GM18499 (cell line): ENCODE data around the gene GREB1L.
"Not testable (repeated sequence)": the region's sequence is repeated elsewhere in the genome, so short reads cannot be mapped to it uniquely, and the experiment has no call there.

ENCODE experiments used
- ATAC-seq: cut with Tn5 transposase; IDR thresholded peaks from one replicate; pipeline ENCODE4 v1.9.1; 2021; ENCODE audit warnings: moderate number of reproducible peaks; ENCODE audit not compliant: insufficient read depth, unreplicated experiment

GREB1L gene

DNA sequence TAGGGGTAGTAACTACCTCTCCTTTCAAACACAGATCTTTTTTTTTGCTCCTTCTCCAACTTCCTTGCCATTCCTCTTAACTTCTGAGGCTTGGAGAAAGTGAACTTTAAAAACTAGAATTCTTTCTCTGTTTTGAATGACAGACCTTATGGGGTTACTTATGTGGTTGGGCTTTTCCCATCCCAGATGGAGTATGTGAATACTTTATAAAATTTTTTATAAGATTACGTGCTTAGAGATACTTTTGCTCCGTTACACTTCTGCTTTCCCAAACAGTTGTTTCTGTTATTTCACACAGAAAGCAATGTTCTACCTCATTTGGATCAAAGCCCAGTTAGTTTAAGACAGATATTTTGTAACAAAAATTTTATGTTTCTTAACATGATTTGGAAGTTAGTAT is 20.2 kb downstream of the GREB1L start:
- ATAC-seq, result no peak

DNA sequence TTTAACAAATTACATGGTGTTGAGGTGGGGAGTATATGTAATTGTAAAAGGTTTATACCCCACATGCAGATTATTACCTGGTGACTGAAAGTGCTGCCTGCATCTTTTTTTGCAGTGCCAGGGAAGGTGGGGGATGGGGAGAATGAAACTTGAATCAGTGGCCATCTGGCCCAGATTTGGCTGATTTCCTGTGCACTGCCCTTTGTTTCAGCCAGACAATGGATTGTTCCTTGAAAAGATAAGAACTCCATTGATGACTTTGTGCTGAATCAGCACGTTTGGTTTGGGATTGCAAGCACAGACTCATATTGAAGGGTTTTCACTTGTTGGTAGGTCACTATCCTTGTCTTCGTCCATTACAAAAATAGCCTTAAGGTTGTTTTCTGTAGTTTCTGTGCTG is 20.9 kb downstream of the GREB1L start:
- no peak for ATAC-seq

DNA sequence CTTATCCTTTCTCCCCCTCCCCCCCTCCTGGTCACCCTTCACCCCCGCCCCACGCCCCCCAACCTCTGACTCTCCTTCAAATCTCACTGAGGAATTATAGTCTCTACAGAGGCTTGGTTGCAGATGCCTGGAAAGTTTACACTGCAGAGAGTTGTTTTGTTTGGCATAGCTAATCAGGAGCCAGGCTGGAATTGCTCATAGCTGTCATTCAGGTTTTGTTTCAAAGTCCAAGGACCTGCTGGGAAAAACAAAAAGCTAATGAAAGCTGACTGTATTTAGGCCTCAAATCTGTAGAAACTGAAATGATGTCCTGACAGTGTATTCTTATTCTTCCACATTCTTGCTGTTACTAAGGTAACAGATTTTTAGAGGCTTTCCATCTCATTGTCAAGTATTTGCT is 22.6 kb downstream of the GREB1L start:
- ATAC-seq, result no peak

DNA sequence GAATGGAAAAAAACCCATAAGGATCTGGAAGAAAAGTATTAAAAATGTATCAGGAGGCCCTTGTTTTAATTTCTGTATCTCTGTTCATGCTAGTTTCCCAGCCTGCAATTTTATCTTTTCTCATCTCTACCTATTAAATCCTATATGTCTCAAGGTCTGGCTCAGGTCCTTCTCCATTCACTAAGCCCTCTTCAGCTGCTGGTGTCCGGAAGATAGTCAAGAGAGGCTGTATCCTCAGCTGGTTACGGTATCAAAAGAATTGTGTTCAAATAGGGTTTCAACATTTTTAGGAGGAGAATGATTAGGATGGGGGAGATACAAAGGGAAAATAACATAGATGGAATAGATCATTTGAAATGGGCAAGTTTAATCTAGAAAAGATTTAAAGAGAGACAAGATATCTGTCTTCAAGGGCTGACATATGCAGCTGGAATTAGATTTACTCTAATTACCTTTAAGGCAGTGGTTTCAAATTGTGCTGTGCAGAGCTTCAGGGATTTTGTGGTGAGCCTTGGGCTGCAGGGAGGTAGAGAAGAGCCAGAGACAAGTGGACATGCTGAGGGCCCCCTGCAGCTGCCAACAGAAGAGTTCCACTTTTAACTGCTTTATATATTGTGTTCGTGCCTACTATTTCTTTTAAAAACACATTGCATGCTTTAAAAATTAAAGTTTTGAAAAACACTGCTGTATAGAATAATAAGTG is 24.1 kb downstream of the GREB1L start:
- no peak for ATAC-seq

DNA sequence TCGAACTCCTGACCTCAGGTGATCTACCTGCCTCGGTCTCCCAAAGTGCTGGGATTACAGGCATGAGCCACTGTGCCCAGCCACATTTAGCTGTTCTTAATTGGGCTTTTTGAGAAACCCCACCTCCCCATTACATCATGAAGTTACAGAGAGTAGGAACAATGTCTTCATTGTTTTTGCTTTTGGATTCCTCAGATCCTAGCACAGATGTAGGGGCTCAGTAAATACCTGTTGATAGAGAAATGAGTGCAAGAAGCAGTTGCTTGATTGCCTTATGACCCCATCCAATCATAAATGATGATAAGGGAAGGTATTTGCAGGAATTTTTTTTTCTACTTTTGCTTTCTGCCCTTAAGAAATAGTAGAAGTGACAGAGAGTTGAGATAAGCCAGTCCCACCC is 25.4 kb downstream of the GREB1L start:
- ATAC-seq, result no peak

DNA sequence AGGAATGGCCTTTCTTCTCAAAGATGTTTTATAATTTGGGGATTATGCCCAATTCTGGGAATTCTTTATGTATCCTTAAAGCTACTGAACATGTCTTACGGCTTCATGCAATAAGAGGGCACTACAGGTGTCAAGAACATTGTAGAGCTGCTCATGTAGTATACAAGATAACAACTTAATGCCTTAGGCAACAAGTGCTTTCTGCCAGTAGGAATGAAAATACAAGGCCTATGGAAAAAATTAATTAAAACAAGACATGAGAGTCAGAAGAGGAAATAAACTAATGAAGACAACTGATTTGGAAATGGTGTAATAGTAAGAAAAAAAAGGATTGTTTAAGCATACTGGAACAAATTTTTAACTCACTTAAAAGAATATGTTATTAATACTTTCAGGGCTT is 27.3 kb downstream of the GREB1L start:
- ATAC-seq, result no peak

DNA sequence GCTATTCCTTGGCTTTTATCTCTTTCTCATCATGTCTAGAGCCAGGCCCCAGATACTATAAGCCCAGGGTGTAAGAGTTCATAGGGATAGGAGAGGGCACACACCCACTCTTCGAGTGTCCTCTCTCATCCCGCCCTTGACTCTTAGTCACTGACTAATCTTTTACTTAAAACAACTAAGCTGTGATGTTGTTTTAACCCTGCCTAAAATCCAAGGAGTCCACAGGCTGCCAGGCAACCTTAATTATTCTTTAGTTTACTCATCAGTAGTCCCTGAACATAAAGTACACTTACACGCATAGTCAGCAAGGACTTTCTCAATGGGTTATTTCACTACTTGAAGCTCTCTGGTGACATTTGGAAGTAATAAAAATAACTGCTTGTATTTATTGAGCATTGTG is 28.4 kb downstream of the GREB1L start:
- ATAC-seq, result no peak

DNA sequence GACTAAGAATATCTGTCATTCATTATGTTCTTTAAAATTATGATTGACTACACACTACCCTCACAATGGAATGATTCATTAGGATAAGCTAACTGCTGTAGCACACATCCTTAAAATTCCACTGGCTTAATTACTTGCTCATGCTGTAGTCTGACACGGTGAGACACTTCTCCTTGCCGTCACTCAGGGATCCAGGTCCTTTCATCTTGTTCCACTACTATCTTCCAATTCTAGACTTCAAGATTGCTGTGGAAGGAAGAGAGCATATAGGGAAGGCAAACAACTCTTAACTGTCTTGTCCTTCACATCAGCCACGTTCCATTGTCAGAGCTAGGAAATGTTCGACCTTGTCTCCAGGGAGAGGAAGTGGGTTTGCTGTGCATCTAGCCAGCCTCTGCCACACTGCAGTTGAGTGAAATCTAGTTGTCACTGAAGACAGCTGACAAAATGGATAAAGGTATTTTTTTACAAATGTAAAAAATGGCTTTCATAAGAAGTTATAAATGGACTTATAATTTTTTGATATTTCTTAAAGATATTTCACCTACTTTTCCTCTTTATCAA is 30.1 kb downstream of the GREB1L start:
- ATAC-seq, result no peak

DNA sequence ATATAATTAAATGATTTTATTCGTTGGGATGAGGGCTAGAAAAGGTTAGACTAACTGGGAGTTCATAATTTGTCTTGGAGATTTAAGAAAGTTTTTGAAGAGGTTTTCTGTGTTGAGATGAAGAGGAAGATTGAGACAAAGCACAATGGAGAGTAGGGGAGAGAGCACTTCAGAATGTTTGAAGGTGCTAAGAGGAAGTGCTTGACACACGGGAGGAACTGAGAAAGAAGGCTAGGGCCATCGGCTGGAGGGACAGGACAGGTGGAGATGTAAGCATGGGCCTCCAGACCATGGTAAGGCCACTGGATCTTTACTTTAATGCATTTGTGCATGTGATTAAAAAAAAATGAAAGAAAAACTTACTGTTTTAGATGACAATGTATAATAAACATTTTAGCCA is 31.5 kb downstream of the GREB1L start:
- ATAC-seq, result no peak

DNA sequence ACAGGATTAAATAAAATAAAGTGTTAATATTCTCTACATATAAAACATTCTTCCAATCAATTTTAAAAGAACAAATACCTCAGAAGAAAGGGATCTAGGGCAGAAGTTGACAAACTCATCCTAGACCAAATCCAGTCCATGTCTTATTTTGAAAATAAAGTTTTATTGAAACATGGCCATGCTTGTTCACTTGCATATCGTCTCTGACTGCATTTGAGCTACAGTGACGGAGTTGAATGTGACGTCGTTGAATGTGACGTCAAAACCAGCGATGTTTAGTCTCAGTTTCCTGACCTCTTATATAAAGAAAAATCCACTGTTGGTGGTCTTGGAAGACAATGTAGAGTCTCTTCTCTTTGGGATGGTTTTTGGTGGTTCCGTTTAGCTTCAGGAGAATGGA is 33.6 kb downstream of the GREB1L start:
- ATAC-seq, result no peak

DNA sequence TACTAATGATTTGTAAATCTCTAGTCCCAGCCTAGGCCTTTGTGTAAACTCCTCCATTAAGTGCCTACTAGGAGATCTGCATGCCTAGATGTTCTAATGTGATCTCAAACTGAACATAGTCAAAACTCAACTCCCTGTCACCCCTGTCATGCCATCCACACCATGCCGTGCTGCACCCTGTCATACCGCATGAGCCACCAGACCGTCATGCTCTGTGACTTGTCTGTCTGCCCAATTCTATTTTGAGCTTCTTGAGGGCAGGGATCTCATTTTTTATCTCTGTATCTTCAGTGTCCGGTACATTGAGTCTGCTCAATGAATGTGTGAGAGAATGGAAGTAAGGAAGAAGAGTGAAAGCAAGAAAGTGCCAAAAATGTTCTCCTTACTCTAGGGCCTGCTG is 35.5 kb downstream of the GREB1L start:
- ATAC-seq, result no peak

DNA sequence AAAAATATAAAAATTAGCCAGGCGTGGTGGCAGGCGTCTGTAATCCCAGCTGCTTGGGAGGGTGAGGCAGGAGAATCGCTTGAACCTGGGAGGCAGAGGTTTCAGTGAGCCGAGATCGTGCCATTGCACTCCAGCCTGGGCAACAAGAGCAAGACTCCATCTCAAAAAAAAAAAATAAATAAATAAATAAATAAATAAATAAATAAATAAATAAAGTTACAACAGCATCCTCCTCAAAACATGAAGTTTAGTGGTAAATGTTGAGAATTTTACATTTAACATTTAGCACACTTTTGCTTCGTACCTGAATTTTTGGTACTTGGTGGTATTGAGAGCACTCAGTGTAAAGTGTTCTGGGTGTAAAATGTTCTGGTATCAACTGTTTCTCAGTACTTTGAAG is 36.2 kb downstream of the GREB1L start:
- ATAC-seq, result not testable (repeated sequence)

DNA sequence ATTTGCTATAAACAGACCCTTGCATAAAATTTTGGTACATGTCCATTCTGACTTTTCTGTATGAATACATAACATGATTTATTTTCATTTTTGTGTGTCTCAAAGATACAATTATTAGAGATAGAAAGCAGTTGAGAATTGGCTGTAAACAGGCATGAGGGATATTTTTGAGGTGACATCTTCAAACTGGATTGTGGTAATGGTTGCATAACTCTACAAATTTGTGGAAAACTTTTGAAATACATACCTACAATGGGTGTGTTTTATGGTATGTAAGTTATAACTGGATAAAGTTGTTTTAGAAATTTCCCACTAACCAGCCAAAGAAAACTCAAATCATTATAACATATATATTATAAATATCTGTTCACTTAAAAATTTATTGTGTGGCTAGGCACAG is 39.6 kb downstream of the GREB1L start:
- ATAC-seq, result no peak

DNA sequence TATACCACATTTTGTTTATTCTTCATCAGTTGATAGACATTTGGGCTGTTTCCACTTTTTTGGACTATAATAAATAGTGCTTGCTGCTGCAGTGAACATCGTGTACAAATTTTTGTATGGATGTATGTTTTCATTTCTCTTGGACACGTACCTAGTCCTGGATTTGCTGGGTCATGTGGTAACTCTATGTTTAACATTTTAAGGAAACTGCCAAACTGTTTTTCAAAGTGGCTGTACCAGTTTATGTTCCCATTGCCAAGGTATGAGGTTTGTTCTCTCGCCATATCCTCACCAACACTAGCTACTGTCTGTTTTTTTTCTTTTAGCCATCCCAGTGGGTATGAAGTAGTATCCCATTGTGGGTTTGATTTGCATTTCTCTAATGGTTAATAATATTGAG is 42.5 kb downstream of the GREB1L start:
- no peak for ATAC-seq

DNA sequence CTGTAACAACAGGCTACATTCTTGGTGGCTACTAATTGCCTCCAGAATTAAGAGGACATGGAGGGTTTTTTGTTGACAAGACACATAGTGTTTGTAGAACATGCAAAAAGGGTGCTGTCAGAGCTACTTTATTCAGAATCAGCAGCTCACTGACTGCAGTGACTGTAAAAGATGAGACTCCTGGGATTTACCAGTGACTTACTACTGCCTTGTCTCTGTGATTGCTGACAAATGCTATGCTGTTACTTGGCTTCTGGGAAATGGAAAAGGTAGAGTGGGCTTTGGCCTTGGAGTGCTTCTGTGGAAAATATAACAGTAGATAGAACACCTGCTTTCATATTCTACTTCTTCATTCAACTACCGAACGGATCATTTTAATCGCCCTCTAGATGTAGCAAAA is 47.8 kb downstream of the GREB1L start:
- ATAC-seq, result no peak

DNA sequence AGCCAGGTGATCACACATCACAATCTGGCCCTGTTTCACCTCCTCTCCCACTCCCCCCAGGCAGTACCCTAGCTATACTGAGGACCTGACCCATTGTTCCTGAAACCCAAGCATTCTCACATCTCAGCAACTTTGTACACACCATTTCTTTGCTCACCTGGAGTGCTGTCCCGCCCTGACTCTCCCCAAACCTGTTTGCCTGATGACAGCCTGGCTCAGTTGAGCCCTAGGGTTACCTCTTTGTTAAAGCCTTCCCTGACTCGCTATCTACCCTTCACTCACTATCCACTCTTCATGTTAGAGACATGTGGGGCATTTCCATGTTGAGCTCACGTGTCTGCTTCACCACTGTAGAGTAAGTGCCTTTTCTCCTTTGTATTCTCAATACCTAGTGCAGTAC is 49.1 kb downstream of the GREB1L start:
- no peak for ATAC-seq

DNA sequence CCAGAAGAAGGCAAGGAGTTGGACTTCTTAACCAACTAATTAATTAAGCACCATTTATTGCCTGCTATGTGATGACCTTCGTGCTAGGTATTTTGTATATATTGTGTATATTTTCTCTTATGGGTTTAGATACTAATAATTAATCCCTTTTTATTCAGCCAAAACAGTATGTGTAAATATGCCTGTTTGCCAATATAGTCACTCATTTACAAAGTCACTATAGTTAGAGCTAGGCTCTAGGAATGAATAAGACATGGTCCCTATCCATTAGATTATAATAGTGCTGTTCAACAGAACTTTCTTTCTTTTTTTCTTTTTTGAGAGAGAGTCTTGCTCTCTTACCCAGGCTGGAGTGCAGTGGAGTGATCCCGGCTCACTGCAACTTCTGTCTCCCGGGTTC is 51.4 kb downstream of the GREB1L start:
- no peak for ATAC-seq

DNA sequence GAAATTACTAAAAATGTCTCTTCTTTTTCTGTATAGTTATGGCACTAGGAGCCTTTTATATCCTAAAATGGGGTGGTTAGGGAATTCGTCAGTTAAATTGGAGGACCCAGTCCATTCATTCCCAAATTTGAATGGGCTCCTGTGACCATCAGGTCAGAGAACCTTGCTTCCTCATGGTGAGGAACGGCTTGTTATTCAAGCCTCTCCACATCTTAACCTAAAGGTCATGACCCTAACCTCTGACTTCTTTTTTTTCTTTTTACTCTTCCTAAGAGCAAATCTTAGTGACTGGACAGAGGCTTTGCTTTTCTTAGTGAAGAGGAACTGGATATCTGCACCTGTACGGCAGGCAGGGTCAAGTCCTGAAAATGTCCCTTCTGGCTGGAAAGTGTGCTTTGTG is 53.1 kb downstream of the GREB1L start:
- no peak for ATAC-seq

DNA sequence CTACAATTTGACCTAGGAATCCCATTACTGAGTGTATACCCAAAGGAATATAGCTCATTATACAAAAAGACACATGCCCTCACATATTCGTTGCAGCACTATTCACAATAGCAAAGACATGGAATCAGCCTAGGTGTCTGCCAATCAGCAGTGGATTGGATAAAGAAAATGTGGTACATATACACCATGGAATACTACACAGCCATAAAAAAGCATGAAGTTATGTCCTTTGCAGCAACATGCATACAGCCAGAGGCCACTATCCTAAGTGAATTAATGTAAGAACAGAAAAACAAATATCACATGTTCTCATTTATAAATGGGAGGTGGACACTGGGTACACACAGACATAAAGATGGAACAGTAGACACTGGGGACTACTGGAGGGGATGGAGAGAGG is 54.0 kb downstream of the GREB1L start:
- no peak for ATAC-seq

DNA sequence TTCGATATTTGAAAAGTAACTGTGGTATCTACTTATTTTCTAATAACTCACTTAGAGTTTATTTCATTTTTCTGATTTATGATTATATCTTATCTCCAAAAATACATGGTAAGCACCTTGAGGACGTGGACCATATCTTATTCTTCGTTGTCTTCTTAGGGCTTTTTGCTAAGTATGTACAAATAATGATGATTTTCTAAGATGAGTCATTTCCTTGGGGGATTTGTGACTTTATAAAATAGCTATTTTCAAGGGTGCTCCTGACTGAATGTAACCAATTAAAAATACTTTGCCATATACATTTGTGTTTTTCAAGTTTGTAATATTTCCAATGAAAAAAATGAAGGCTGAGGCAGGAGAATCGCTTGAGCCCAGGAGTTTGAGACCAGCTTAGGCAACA is 56.3 kb downstream of the GREB1L start:
- ATAC-seq, result no peak

DNA sequence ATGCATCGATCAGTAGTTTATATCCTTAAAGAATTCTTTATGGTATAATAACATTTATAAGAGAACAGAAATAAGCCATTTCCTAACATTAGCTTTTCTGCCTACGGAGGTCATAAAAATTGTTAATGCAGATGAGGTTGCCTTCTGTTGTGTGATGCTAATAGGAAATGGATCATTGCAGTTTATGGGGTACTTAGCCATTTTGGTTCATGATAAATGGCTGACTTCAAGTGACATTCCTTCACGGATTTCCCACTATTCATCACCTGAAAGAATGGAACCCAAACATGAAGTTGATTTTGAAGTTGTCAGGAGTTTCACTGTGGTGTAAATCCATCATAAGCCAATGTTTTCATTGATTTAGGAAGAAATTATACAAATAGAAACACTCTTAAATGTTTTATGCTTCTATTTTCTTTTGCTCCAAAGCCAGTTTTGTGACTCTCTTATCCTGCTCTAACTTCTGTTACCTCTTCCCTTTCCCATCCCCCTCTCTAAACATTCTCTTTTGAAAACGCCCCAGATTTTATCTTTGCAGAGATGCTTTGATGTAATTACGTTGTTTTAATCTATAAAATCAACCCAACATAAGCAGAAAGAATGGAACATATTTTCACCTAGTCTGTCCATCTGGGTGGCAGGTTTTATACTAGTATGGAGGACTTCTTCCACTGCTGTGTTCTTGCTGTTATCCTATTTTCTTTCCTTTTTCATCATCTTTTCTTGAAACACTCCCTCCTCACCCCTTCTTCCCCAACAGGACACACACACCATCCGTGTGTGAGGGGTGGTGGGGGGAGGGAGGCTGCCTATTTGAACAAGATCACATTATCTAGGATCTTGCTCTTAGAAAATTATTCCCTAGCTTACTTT is 58.2 kb downstream of the GREB1L start:
- ATAC-seq, result no peak

DNA sequence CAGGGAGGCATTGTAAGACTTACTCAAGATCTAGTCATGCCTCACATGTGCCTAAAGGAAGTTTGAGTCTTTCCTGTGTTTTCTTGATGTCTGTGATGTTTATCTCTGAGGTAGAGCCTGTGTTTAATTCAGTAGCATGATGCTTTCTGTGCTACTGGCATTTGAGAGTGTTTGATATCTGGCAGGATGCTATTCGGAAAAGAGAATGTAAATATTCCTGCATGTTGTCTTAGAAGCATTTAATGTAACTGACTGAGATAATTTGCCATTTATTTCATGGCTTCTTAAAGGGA is 58.8 kb downstream of the GREB1L start:
- no peak for ATAC-seq
